ENCODE measurements around the gene SRXN1.

SRXN1 gene

GRCh38 chr20:602111-602970 is 50.7 kb downstream of the SRXN1 start:
- no peak for DNase-seq

GRCh38 chr20:600736-601135 is 52.3 kb downstream of the SRXN1 start:
- no peak for DNase-seq

DNA sequence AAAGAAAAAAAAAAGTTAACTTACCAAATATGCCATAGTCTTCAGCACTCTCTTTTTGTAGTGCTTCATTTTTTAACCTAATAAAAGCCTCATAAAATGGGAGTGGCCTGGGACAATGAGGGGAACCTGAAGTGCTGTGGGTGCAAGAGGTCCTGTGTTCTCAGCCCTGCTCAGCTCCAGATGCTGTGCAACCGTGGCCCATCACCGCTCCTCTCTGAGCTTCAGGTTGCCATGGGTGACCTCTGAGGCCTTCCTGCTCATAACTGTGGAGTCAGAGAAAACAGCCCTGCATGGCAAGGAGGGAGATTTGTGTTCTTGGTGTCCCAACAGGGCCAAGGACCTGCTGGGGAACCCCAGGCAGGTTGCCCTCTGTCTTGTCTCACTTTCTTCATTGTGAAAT is 52.9 kb downstream of the SRXN1 start:
- DNase-seq, result no peak

DNA sequence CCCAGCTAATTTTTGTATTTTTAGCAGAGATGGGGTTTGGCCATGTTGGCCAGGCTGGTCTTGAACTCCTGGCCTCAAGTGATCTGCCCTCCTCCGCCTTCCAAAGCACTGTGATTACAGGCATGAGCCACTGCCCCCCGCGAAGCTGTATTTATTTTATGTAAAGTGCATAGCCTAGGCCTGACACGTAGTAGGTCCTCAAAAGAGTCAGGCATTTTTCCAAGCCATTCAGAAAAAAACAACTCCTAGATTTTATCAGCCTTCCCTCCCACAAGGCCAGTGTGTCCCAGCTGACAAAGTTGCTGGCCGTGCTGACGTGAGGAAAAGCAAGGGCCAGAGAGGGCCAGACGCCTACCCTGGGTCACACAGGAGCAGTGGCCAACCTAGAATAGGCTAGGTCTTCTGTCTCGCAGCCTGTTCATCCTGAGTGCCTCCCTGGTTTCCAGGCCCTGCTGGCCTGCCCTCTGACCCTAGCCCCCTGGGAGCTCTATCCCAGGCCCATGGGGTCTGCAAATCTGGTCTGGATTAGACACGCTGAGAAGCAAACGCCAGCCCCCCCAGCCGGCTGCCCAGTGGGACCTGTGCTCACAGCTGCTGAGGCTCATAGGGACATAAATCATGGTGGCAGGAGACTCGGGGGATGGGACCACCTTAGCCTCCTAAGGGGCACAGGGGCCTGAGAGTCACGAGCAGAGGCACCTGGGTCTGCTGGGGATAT is 54.7 kb downstream of the SRXN1 start:
- DNase-seq, result no peak

DNA sequence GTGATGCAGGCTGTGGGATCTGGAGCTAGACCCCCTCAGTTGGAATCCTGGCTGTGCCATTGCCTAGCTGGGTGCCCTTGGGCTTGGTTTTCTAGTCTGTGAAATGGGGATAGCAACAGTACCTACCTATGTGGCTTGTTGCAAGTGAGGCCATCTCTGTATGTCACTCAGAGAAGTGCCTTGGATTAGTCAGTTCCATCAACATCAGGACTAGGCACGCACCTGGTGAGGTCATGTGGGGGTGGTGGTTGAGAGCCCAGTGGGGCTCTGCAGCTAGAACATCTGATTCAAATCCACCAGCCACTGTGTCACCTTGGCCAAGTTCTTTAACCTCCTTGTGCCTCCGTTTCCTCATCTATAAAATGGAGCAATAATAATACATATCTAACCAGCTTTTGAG is 55.4 kb downstream of the SRXN1 start:
- DNase-seq, result no peak

Data from fibroblast of skin of scalp (primary cell).